ENCODE results near the gene ADK.
"Not testable (repeated sequence)": the region's sequence is repeated elsewhere in the genome, so short reads cannot be mapped to it uniquely, and the experiment has no call there.

Gene ADK

GRCh38 chr10:74490551-74490950 lies 339.5 kb downstream of the ADK start:
- DNase-seq (ENCODE audit: low spot score) = no peak

- DNase-seq (ENCODE audit: low spot score) = no peak
Measured at GRCh38 chr10:74491014-74491413, 340.0 kb downstream of the ADK start.

GRCh38 chr10:74496276-74496675 lies 345.3 kb downstream of the ADK start:
- not testable (repeated sequence) for DNase-seq (ENCODE audit: low spot score)

- DNase-seq (ENCODE audit: low spot score) = not testable (repeated sequence)
Measured at GRCh38 chr10:74498664-74499063, 347.6 kb downstream of the ADK start.

GRCh38 chr10:74500026-74500704 lies 349.1 kb downstream of the ADK start:
- DNase-seq (ENCODE audit: low spot score) = no peak

GRCh38 chr10:74500816-74501215 lies 349.8 kb downstream of the ADK start:
- DNase-seq (ENCODE audit: low spot score) = no peak

GRCh38 chr10:74502963-74503608 lies 352.1 kb downstream of the ADK start:
- peak; percentile 4 for DNase-seq (ENCODE audit: low spot score)

- no peak for DNase-seq (ENCODE audit: low spot score)
Measured at GRCh38 chr10:74507951-74508350, 356.9 kb downstream of the ADK start.

- no peak for DNase-seq (ENCODE audit: low spot score)
Measured at GRCh38 chr10:74510594-74510993, 359.6 kb downstream of the ADK start.

- no peak for DNase-seq (ENCODE audit: low spot score)
Measured at GRCh38 chr10:74511051-74511450, 360.0 kb downstream of the ADK start.

GRCh38 chr10:74514322-74514721 lies 363.3 kb downstream of the ADK start:
- DNase-seq (ENCODE audit: low spot score) = no peak

- no peak for DNase-seq (ENCODE audit: low spot score)
Measured at GRCh38 chr10:74518061-74518460, 367.0 kb downstream of the ADK start.

- DNase-seq (ENCODE audit: low spot score) = no peak
Measured at GRCh38 chr10:74521526-74521925, 370.5 kb downstream of the ADK start.

GRCh38 chr10:74523199-74523598 lies 372.2 kb downstream of the ADK start:
- DNase-seq (ENCODE audit: low spot score) = no peak

- DNase-seq (ENCODE audit: low spot score) = no peak
Measured at GRCh38 chr10:74525885-74526284, 374.9 kb downstream of the ADK start.

GRCh38 chr10:74527611-74528010 lies 376.6 kb downstream of the ADK start:
- not testable (repeated sequence) for DNase-seq (ENCODE audit: low spot score)

- no peak for DNase-seq (ENCODE audit: low spot score)
Measured at GRCh38 chr10:74529205-74529604, 378.2 kb downstream of the ADK start.

- DNase-seq (ENCODE audit: low spot score) = no peak
Measured at GRCh38 chr10:74530981-74531380, 380.0 kb downstream of the ADK start.

- no peak for DNase-seq (ENCODE audit: low spot score)
Measured at GRCh38 chr10:74539317-74539716, 388.3 kb downstream of the ADK start.

GRCh38 chr10:74541375-74541774 lies 390.4 kb downstream of the ADK start:
- no peak for DNase-seq (ENCODE audit: low spot score)

- DNase-seq (ENCODE audit: low spot score) = peak; percentile 57
Measured at GRCh38 chr10:74542077-74542476, 391.1 kb downstream of the ADK start.

- no peak for DNase-seq (ENCODE audit: low spot score)
Measured at GRCh38 chr10:74543276-74543675, 392.3 kb downstream of the ADK start.

GRCh38 chr10:74544106-74544505 lies 393.1 kb downstream of the ADK start:
- DNase-seq (ENCODE audit: low spot score) = peak; percentile 53

- DNase-seq (ENCODE audit: low spot score) = no peak
Measured at GRCh38 chr10:74548676-74549075, 397.7 kb downstream of the ADK start.

All from kidney tubule cell (primary cell).